Femur (tissue), 1 donor: ENCODE data around the gene ARHGEF6.
A peak's percentile ranks its signal among the peaks of the same experiment; 100 is the strongest.
"Not testable (repeated sequence)": the region's sequence is repeated elsewhere in the genome, so short reads cannot be mapped to it uniquely, and the experiment has no call there.

Experiments used
- DNase-seq: peaks from one replicate; pipeline ENCODE4 v3.0.0-alpha.2; 2017

ARHGEF6 gene, protein sequence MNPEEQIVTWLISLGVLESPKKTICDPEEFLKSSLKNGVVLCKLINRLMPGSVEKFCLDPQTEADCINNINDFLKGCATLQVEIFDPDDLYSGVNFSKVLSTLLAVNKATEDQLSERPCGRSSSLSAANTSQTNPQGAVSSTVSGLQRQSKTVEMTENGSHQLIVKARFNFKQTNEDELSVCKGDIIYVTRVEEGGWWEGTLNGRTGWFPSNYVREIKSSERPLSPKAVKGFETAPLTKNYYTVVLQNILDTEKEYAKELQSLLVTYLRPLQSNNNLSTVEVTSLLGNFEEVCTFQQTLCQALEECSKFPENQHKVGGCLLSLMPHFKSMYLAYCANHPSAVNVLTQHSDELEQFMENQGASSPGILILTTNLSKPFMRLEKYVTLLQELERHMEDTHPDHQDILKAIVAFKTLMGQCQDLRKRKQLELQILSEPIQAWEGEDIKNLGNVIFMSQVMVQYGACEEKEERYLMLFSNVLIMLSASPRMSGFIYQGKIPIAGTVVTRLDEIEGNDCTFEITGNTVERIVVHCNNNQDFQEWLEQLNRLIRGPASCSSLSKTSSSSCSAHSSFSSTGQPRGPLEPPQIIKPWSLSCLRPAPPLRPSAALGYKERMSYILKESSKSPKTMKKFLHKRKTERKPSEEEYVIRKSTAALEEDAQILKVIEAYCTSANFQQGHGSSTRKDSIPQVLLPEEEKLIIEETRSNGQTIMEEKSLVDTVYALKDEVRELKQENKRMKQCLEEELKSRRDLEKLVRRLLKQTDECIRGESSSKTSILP

DNA sequence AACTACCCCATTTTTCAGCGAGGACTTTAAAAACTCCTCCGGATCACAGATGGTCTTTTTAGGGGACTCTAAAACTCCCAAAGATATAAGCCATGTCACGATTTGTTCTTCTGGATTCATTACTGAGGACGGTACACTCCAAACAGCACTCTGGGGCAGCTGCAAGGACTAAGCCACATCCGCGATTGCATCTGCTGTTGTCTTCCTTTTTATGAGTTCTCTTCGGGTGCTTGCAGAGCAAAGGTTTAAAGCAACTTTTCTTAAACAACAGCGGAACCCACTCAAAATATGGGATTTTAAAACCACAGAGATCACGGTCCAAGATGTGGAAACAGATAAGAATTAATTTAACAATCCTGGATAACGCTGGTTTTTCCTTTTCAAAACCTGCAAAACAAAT is at the start of gene ARHGEF6:
Gene ARHGEF6 (minus strand): TSS at position 170 of the 400 bp plus-strand sequence. CDS start 50 bp downstream, at position 120.
- DNase-seq, result peak; percentile 31

DNA sequence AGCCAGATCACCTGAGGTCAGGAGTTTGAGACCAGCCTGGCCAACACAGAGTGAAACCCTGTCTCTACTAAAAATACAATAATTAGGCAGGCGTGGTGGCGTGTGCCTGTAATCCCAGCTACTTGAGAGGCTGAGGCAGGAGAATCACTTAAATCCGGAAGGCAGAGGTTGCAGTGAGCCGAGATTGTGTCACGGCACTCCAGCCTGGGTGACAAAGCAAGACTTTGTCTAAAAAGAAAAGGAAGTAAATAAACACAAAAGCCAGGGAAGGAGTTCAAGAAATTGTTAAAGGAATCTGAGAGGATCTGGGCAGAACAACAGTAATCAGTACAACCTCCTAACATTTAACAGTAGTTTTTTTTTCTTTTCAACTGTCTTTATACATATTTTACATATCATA is 48.7 kb upstream of the ARHGEF6 start:
- no peak for DNase-seq

DNA sequence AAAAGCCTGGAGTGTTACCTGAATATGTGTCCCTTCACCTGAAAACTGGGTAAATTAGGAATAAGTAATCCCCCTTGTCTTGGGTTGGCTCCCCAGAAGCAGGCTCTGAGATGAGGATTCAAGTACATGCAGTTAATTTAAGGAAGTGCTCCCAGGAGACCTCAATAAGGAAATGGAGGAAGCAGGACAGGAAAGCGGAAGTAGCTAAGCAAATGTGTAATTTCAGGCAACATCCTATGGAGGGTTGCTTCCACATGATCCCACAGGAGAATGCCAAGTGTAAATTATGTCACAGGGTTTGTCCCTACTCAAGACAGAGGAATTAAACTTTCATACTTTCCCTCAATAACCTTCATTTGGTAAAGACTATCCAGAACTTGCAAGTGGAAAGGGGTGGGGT is 48.1 kb upstream of the ARHGEF6 start:
- DNase-seq, result no peak

DNA sequence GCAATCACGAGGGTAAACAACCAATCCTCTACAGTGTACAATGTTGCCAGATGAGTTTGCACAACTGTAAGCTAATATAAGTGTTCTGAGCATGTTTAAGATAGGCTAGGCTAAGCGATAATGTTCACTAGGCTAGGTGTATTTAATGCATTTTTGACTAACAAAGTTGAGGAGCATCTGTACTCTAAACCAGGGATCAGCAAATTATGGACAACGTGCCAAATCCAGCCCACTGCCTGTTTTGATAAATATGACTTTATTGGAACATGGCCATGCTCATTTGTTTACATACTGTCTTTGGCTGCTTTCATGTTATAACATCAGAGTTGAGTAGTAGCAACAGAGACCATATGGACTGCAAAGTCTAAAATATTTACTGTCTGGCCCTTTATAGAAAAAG is 46.3 kb upstream of the ARHGEF6 start:
- DNase-seq, result no peak

- no peak for DNase-seq
These were observed 45.0 kb upstream of the ARHGEF6 start for GRCh38 chrX:136825771-136826170.

GRCh38 chrX:136823175-136823574 is 42.4 kb upstream of the ARHGEF6 start:
- DNase-seq, result no peak

DNA sequence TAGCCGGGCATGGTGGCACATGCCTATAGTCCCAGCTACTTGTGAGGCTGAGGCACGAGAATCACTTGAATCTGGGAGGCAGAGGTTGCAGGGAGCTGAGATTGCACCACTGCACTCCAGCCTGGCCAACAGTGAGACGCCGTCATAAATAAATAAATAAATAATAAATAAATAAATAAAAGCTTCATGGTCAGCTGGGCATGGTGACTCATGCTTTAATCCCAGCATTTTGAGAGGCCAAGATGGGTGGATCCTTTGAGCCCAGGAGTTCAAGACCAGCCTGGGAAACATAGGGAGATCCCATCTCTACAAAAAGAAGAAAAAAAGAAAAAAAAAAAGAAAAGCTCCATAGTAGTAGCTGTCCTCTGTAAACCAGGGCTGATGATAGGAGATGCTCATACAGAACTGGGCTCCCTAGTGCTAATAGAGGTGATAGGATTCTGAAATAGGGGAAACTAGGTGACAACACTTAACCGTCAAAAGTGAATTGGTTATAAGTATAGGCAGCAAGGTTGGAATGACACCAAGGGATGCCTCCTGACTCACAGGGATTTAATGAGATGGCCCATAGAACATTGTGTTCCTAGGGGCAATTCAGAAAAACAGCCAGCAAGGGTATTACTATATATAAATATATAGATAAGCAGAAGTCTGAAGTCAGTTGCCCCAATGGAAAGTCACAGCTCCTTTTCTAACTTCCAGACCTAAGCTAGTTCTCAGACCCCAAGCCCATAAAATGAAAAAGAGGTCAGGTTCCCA is 41.8 kb upstream of the ARHGEF6 start:
- DNase-seq, result no peak

DNA sequence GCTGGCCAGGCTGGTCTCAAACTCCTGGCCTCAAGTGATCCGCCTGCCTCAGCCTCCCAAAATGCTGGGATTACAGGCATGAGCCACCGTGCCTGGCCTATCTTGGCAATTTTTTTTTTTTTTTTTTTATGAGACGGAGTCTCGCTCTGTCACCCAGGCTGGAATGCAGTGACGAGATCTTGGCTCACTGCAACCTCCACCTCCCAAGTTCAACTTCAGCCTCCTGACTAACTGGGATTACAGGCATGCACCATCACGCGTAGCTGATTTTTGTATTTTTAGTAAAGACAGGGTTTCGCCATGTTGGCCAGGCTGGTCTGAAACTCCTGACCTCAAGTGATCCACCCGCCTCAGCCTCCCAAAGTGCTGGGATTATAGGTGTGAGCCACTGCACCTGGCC is 39.0 kb upstream of the ARHGEF6 start:
- DNase-seq, result not testable (repeated sequence)

- DNase-seq, result no peak
These were observed 38.4 kb upstream of the ARHGEF6 start for GRCh38 chrX:136819031-136819703.

- no peak for DNase-seq
These were observed 36.2 kb upstream of the ARHGEF6 start for GRCh38 chrX:136816975-136817374.

DNA sequence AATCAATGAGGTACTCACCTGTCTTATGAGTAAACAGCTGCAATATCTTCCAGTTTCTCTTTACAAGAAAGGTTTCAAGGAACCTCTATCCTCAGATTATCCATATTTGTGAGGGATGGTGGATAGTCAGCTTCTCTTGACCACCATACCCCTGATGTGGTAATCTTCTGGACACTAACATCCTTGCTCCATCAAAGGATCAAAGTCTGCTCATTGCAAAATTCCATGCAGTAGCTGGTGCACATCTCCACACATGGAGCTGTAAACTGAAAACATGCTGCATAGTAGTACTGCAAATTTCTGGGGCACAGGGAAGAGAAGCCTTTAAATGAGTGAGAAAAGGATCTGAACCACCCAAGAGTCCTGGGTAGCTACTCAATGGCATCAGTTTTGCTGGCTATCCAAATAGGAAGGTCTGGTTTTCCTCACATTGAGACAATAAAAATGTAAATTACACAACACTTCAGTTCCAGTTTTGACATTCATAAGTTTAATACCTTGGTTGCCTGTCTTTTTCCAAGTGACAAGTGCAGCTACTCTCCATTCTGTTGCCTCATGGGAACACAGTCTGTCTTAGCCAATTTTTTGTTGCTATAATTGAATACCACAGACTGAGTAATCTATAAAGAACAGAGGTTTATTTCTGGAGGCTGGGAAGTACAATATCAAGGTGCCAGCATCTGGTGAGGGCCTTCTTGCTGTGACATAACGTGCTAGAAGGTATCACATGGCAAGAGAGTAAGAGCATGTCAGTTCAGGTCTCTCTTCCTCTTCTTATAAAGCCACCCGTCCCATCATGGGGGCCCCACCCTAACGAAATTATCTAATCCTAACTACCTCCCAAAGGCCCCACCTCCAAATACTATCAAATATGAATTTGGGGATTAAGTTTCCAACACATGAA is 34.4 kb upstream of the ARHGEF6 start:
- DNase-seq, result no peak

DNA sequence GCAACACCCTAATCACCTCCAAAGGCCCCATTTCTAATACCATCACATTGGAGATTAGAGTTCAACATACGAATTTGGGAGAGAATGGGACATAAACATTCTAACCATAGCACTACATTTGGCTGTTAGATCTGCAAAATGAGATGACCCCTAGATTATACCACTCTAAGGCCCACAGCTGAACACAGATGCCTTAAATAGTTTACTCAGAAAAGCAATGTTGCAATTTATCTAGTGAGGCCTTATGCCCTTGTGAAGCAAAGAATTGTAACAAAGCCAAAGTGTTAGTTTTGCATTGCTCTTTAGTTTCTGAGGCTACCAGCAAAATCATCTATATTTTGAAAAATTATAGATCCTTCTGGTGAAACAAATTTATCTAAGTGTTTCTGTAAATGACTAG is 31.6 kb upstream of the ARHGEF6 start:
- DNase-seq, result no peak

DNA sequence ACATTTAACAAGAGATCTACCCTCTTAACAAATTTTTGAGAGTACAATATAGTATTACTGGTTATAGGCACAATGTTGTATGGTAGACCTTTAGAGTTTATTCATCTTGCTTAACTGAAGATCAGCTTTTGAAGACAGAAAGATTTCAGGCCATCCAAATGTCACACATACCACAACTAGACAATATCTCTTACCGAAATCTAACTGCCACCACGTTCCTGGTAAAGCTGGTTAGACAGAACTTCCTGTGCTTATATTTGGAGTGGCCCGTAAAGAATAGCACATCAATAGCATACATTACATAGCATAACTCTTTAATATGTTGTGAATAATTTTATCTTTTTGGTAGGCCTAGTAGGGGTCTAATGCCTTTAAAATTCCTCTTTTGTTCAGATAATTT is 29.8 kb upstream of the ARHGEF6 start:
- DNase-seq, result no peak

DNA sequence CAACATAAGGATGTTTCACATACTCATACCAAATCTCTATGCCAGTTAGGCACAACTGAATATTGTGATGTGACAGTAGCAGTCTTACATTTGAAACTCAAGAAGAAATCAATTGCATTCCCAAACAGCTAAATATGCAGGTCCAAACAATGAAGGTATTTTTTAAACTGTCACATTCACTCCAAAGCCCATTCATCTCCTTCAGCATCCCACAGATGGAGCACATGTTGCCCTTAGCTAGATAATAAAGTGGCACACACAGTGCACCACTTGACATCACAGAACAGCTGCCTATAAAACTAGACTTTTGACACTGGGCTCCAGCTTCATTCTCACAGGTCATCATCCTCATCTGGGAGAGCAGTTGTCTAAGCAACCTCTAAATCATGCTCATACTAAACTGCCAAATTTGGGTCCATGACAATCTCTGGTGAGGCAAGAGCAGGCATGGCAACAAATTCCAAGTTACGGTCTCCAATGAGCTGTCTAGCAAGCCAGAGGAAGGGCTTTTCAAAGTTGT is 26.2 kb upstream of the ARHGEF6 start:
- DNase-seq, result no peak

DNA sequence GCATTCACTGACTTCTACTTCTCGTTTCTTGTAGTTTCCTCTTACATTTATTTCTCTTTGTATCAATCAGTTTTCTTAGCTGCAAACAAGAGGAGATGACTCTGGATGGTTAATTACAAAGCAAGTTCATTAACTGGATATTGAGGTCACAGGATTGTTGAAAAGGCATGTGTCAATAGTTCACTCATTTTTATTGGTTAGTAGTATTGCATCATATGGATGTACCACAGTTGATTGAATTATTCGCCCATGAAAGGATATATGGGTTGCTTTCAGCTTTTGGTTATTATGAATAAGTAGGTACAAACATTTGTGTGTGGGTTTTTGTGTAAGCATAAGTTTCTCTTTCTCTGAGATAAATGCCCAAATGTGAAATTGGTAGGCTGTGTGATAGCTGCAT is 21.8 kb upstream of the ARHGEF6 start:
- no peak for DNase-seq

DNA sequence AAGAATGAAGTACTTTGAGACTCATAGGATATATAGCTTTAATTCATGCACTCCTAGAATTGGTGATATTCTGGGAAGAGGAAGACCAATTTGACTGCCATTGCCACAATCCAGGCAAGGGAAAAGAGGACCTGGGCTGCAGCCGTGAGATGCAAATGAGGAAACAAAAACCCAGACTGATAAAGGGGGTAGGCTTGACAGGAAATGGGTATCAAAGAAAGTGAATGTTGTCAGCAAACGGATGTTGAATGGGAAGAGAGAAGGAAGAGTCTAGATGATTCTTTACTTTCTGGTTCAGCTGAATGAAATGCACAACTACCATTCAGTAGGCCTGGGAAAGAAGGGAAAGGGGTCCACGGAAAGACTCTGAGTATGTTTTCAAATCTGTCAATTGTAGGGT is 17.1 kb upstream of the ARHGEF6 start:
- no peak for DNase-seq

DNA sequence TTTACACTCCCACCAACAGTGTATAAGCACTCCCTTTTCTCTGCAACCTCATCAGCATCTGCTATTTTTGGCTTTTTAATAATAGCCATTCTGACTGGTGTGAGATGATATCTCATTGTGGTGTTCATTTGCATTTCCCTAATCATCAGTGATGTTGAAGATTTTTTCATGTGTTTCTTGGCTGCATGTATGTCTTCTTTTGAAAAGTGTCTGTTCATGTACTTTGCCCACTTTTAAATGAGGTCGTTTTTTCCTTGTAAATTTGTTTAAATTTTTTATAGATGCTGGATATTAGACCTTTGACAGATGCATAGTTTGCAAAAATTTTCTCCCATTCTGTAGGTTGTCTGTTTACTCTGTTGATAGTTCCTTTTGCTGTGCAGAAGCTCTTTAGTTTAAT is 14.4 kb upstream of the ARHGEF6 start:
- DNase-seq, result not testable (repeated sequence)

DNA sequence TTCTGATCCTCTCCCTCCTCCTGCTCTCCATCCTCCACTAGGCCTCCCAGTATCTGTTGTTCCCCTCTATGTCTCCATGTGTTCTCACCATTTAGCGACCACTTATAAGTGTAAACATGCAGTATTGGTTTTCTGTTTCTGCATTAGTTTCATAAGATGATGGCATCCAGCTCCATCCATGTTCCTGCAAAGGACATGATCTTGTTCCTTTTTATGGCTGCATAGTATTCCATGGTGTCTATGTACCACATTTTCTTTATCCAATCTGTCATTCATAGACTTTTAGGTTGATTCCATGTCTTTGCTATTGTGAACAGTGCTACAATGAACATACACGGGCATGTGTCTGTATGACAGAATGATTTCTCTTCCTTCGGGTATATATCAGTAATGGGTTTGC is 13.9 kb upstream of the ARHGEF6 start:
- not testable (repeated sequence) for DNase-seq

GRCh38 chrX:136794080-136794479 is 13.3 kb upstream of the ARHGEF6 start:
- no peak for DNase-seq

DNA sequence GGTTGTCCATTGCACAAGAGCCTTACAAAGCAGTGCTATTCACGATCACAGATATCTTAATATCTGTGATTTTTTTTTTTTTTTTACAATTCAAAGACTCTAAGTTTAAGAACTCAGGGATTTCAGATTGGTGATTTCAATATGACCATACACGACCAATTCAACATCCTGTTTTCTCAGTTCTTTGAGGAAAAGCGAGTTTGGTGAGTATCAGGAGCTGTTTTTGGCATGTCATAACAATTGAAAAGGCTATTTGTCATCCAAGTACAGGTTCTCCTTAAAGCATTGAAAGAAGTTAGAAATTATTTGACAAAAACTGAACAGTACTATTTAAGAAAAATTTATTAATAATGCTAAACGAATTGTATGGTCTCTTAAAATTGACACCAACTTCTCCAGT is 9.1 kb upstream of the ARHGEF6 start:
- no peak for DNase-seq

GRCh38 chrX:136784231-136784630 is 3.5 kb upstream of the ARHGEF6 start:
- no peak for DNase-seq

GRCh38 chrX:136783159-136783558 is 2.4 kb upstream of the ARHGEF6 start:
- DNase-seq, result no peak
